Measurements from ENCODE around the gene NXPH3.

Gene NXPH3

DNA sequence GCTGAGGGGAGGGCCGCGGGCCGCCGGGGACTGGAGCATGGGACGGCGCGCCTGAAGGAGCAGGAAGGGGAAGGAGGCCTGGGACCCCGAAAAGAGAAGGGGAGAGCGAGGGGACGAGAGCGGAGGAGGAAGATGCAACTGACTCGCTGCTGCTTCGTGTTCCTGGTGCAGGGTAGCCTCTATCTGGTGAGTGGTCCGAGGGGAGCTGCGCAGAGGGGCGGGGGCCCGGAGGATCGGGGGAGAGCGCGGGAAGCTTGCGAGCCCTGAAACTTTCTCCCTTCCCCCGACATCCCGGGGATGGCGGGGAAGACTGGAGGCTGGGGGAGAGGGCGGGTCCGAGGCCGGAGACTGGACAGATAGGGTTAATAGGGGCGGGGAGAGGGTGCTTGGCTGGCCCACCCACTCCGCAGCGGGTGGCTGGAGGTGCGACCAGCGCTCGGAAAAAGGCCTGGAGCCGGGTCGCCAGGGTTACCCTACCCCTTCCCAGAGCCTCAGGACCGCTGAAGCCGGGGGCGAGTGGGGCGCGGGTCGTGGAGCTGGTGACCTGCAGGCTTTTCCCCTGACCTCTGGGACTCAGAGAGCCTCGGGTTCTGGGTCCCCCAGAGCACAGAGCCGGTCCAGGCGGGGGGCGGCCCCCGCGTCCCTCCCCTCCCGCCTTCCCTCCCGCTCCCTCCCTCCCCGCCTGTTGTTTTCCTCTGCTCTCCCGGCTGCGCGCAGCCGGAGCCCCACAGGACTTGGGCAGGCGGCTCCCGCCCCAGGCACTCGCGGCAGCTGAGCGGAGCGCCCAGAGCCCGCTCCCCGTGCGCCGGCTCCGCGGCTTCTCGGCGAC lies 631 bp downstream of the NXPH3 start:
- DNase-seq (ENCODE audit: low read depth in 2 of 2), result no peak

DNA sequence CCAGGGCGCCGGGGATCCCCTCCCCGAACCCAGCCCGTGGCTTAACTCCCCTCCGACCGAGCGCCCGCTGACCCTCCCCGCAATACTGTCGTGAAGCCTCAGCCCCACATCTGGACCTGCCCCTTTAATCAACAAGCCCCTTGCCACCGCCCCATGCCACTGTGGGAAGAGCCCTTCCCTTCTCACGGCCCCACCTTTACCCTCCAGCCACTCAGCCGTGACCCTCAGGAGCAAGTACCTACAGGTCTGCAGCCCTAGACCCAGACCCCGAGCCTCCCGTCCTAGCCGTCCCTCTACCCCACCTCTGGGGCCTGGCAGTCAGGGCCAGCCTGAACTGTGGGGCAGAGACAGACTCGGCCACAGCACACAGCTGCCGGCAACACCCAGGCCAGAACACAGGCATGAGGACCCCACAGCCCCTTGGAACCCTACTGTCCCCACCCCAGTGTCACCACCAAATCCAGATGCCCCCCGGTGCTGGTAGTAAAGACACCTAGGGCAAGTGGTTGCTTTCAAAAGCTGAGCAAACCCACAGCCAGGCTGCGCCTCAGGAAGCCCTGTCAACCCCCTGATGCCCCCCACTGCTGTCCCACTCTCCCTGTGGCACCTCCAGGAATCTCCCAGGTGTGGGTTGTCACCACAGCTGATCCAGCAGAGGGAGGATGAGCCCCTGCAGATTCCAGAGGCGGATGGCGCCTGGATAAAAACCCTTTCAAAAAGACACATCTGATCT lies 1.4 kb downstream of the NXPH3 start:
- DNase-seq (ENCODE audit: low read depth in 2 of 2), result no peak

DNA sequence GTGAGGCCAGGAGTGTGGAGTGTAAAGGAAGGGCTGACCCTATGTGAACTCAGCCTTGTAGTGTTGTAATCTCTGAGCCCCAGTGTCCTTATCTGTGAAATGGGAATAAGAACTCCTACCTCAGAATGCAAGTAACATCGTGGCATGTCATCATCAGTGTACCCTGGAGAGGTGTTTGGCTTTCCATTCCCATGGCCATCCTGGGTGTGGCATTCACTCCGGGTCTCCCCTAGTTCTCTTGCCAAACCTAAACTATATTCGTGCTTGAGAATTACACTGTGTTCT lies 1.9 kb downstream of the NXPH3 start:
- DNase-seq (ENCODE audit: low read depth in 2 of 2), result no peak

- no peak for DNase-seq (ENCODE audit: low read depth in 2 of 2)
Observed at GRCh38 chr17:49577963-49578362, 2.3 kb downstream of the NXPH3 start.

- DNase-seq (ENCODE audit: low read depth in 2 of 2), result no peak
Observed at GRCh38 chr17:49578414-49578813, 2.7 kb downstream of the NXPH3 start.

- no peak for DNase-seq (ENCODE audit: low read depth in 2 of 2)
Observed at GRCh38 chr17:49578952-49579500, 3.4 kb downstream of the NXPH3 start.

- DNase-seq (ENCODE audit: low read depth in 2 of 2), result no peak
Observed at GRCh38 chr17:49579522-49579921, 3.9 kb downstream of the NXPH3 start.

DNA sequence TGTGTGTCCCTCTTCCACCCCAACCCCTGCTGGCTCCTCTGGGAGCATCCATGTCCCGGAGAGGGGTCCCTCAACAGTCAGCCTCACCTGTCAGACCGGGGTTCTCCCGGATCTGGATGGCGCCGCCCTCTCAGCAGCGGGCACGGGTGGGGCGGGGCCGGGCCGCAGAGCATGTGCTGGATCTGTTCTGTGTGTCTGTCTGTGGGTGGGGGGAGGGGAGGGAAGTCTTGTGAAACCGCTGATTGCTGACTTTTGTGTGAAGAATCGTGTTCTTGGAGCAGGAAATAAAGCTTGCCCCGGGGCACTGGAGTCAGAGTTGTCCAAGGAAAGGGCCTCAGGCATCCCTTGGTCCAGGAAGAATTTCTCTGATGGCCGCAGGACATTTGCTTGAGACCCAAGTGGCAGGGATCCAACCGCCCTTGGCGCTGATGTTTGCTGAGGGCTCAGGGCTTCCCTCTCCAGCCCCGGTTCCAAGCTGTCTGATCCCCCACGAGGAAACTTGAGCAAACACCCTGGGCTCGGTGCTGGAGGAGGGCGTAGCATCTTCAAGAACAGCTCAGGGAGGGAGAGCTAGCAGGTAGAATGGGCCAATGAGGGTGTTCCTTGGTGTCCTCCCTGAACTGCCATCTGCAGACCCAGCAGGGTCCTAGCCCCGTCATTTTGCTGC lies 4.5 kb downstream of the NXPH3 start:
- DNase-seq (ENCODE audit: low read depth in 2 of 2), result no peak

DNA sequence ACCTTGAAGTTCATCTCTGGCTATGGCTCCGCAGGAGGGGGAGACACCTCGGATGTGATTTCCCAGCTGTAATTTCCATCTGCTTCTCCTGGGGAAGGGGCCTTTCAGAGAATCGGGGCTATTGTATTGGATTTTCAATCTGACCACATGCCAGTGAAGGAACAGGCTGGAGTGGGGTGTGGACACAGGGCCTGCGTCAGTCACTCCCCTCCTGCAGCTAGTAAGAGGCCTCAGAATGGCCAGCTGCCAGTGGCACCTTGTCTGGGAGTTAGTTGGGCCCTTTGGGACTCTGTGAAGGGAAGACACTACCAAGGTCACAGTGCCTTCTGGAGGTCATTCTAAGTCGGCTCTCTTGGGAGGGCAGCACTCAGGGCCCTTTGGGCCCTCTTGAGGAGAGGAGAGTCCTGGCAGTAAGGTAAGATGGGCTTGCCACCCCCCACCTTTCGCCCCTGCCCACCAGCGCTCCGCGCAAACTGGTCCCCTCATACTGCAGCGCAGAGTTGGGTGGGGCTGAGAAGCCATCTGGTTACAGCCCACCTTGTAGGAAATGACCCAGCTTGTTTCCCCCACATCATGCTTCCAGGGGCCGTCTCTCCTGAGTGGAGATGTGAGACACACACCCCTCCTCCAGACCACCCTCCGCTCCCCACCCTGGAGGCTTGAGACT lies 5.4 kb downstream of the NXPH3 start:
- DNase-seq (ENCODE audit: low read depth in 2 of 2), result no peak

- DNase-seq (ENCODE audit: low read depth in 2 of 2), result no peak
Observed at GRCh38 chr17:49581648-49581998, 6.0 kb downstream of the NXPH3 start.

- DNase-seq (ENCODE audit: low read depth in 2 of 2), result no peak
Observed at GRCh38 chr17:49582055-49582722, 6.5 kb downstream of the NXPH3 start.

- no peak for DNase-seq (ENCODE audit: low read depth in 2 of 2)
Observed at GRCh38 chr17:49582789-49583188, 7.1 kb downstream of the NXPH3 start.

- no peak for DNase-seq (ENCODE audit: low read depth in 2 of 2)
Observed at GRCh38 chr17:49583226-49583625, 7.6 kb downstream of the NXPH3 start.

DNA sequence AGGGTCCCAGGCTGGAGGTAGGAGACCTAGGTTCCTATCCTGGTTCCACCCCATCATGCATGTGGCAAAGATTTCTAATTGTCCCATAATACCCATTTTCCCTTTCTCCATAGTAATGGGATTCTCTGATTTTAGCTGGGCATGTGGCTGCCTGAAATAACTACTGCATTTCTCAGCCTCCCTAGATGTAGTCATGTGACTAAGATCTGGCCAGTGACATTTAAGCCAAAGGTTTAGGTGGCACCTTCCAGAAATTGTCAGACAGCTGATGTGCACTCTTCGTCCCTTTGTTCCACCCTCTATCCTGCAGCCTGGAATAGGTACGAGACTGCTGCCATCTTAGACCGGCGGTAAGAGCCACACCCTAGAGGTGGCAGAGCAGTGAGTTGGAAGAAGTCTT lies 8.2 kb downstream of the NXPH3 start:
- DNase-seq (ENCODE audit: low read depth in 2 of 2), result no peak

GRCh38 chr17:49585422-49586027 lies 9.9 kb downstream of the NXPH3 start:
- DNase-seq (ENCODE audit: low read depth in 2 of 2), result no peak

- no peak for DNase-seq (ENCODE audit: low read depth in 2 of 2)
Observed at GRCh38 chr17:49587366-49588073, 11.8 kb downstream of the NXPH3 start.

DNA sequence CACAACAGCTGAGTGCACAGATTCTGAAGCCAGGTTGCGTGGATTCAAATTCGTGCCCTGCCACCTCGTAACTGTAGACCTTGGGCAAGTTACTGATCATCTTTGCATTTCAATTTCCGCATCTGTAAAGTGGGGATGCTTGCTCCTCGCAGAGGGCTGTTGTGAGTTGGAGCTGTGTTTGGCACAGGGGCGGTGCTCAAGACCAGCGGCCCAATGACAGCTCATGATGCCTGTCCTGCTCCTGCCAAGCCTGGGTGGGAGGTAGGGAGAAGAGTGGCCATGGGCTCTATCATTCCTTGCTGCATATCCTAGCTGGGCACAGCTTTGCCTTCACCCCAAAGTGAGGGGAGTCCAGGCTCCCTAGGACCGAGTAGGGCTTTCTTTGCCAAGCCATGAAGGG lies 12.6 kb downstream of the NXPH3 start:
- DNase-seq (ENCODE audit: low read depth in 2 of 2), result no peak

DNA sequence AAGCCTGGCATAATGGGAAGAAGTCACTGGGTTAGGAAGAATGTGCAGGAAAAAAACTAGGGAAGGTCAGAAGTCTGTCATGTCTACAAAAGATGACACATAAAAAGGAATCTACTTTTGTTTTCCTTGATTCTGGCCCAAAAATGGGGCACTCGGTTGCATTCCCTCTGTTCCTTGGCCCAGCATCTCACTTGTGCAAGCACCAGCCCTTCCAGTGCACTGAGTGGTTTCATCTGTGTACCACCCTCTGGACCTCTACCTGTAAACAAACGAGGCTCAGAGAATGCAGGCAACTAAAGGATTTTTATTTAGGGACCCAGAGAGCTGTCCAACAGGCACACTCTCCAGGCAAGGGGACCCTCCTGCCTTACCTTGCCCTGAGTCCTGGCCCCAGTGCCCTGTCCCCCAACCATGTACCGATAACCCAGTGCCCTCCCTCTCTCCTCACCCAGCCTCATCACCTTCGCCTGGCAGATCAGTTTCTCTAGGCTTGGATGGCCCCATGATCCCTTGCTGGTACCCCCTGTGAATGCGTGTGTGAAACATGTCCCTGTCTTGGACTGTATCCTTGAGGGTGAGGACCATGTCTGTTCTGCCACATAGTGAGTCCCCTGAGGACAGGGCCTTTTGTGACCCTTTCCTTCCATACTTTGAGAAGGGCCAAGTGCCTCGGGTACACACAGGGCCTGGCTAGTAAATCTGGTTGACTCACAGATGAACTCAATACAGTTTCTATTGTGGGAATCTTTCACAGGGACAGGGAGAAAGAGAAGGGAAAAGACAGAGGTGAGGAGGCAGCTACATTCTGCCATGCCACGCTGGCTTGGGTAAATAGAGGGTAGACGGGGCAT lies 13.3 kb downstream of the NXPH3 start:
- DNase-seq (ENCODE audit: low read depth in 2 of 2), result no peak

- no peak for DNase-seq (ENCODE audit: low read depth in 2 of 2)
Observed at GRCh38 chr17:49589577-49589927, 13.9 kb downstream of the NXPH3 start.

GRCh38 chr17:49590874-49591273 lies 15.2 kb downstream of the NXPH3 start:
- no peak for DNase-seq (ENCODE audit: low read depth in 2 of 2)

Measured in fibroblast of skin of left quadriceps (primary cell).